HepG2 (cell line): Measurements from ENCODE around the gene CEP68. TPM values are rescaled to one million over a fixed set of nuclear protein-coding genes. Genes with fewer than 3 reads are reported as not detected.

Source experiments
- HNRNPK ChIP-seq: fragments of 200-400 bp; formaldehyde crosslinking; IDR thresholded peaks from 2 replicates; pipeline ENCODE4 v1.6.1; 2018; ENCODE audit warnings: low read length, low read depth, moderate library complexity, mild to moderate bottlenecking; ENCODE audit not compliant: poor library complexity, severe bottlenecking
- NONO ChIP-seq, 2 experiments: fragments of 450-650 bp in 1 of 2; sonication (generic) in 1 of 2; formaldehyde crosslinking in 1 of 2; IDR thresholded peaks in 1 of 2; conservative IDR thresholded peaks in 1 of 2; 2 replicates each; pipeline versions ENCODE4 v1.6.1 to v1.8.0; 2017 to 2022; ENCODE audit warnings: mild to moderate bottlenecking in 1 of 2, missing genetic modification reagents in 1 of 2, moderate library complexity in 1 of 2
- PCBP1 ChIP-seq: fragments of 200-400 bp; formaldehyde crosslinking; IDR thresholded peaks from 2 replicates; pipeline ENCODE4 v1.6.1; 2017; ENCODE audit warnings: mild to moderate bottlenecking, low read depth, low read length, borderline replicate concordance
- RBFOX2 ChIP-seq: fragments of 200-400 bp; formaldehyde crosslinking; IDR thresholded peaks from 2 replicates; pipeline ENCODE4 v1.6.1; 2017; ENCODE audit warnings: low read depth, mild to moderate bottlenecking, low read length
- SMC3 ChIP-seq: IDR thresholded peaks from 2 replicates; pipeline ENCODE4 v1.6.1; 2011; ENCODE audit warnings: low read length, improper control_type of control experiment
- U2AF2 ChIP-seq: fragments of 200-400 bp; formaldehyde crosslinking; IDR thresholded peaks from 2 replicates; pipeline ENCODE4 v1.6.1; 2017; ENCODE audit warnings: low read depth, mild to moderate bottlenecking, low read length
- ZBTB3 ChIP-seq: sonication (generic); formaldehyde crosslinking; IDR thresholded peaks from 2 replicates; pipeline ENCODE4 v1.4.0; 2020; ENCODE audit warnings: low read depth, mild to moderate bottlenecking, moderate library complexity, missing genetic modification reagents, borderline replicate concordance
- ZNF274 ChIP-seq: sonication (generic); formaldehyde crosslinking; IDR thresholded peaks from 2 replicates; pipeline ENCODE4 v1.5.1; 2020; ENCODE audit warnings: mild to moderate bottlenecking, missing genetic modification reagents
- ZNF34 ChIP-seq: sonication (generic); formaldehyde crosslinking; IDR thresholded peaks from 2 replicates; pipeline ENCODE4 v1.4.0; 2020; ENCODE audit warnings: mild to moderate bottlenecking, missing genetic modification reagents, borderline replicate concordance
- ZNF790 ChIP-seq: sonication (generic); formaldehyde crosslinking; IDR thresholded peaks from 2 replicates; pipeline ENCODE4 v1.8.0; 2022; ENCODE audit warnings: missing genetic modification reagents, mild to moderate bottlenecking, borderline replicate concordance
- polyA plus RNA-seq, 8 experiments: library from polyadenylated mRNA; depleted of rRNA in 3 of 8; stranded (reverse) in 7 of 8; unstranded in 1 of 8; fragments of >200 nt; fragmentation: Illumina TruSeq in 4 of 8; extraction: Trizol in 4 of 8; gene quantifications; 2 replicates each; pipeline versions ENCODE4 v1.2.1 to v1.2.3, GENCODE V29; 2011 to 2016; ENCODE audit warnings: low read depth in 4 of 8, missing spikeins in 1 of 8, mixed read lengths in 1 of 8; ENCODE audit not compliant: insufficient read depth in 1 of 8
- total RNA-seq, 5 experiments: library from RNA; depleted of rRNA; stranded (reverse); fragments of >200 nt; fragmentation: Illumina TruSeq; extraction: Trizol; gene quantifications; 2 replicates each; pipeline ENCODE4 v1.2.3, GENCODE V29; 2016; ENCODE audit warnings: low read depth in 1 of 5
- TF ChIP-seq, protein P1 (sequence below): sonication (generic); formaldehyde crosslinking; IDR thresholded peaks from 2 replicates; pipeline ENCODE4 v1.4.0; 2020; ENCODE audit warnings: missing genetic modification reagents
- TF ChIP-seq, protein P2 (sequence below): sonication (generic); formaldehyde crosslinking; IDR thresholded peaks from 2 replicates; pipeline ENCODE4 v1.5.0; 2020; ENCODE audit warnings: mild to moderate bottlenecking, missing genetic modification reagents
- TF ChIP-seq, protein P3 (sequence below): sonication (generic); formaldehyde crosslinking; IDR thresholded peaks from 2 replicates; pipeline ENCODE4 v1.5.0; 2020; ENCODE audit warnings: missing genetic modification reagents
- TF ChIP-seq, protein P4 (sequence below): IDR thresholded peaks from 2 replicates; pipeline ENCODE4 v1.6.1; 2012; ENCODE audit warnings: low read depth, low read length, improper control_type of control experiment
- TF ChIP-seq, protein P5 (sequence below): sonication (generic); IDR thresholded peaks from 2 replicates; pipeline ENCODE4 v1.6.1; 2016; ENCODE audit warnings: low read depth, borderline replicate concordance
- TF ChIP-seq, protein P6 (sequence below): sonication (generic); formaldehyde crosslinking; IDR thresholded peaks from 2 replicates; pipeline ENCODE4 v1.4.0; 2020; ENCODE audit warnings: missing genetic modification reagents, borderline replicate concordance

The CEP68 gene
- total and polyA plus RNA-seq, 2 of the 13 experiments (the other 11 are each of a cell fraction or from before 2014, with no cell fraction given), result 5.7 to 9.3 TPM

DNA sequence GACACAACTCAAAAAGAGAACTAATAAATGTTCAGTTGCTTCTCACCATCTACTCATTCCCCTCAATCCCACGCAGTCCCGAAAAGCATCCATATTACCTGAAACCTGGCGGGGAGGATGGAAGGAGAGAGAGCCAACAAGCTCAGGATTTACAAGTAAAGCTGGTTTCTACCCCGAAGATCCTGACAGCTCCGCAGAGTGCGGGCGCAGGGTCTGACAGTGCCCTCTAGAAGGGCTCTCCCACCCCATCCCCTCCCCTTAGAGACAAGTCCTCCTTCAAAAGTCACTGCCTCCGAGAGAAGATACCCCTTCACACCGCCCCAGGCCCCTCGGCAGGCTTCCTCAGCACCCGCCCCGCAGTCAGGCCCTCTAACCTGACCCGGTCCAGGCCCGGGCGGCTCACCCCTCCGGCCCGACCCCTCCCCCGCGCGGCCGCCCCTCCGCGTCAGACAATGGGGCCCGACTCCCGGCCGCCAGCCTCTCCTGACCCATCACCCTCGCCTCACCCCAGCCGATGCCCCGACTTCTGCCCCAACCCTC lies 73.1 kb downstream of the CEP68 start (continued):
- TF ChIP-seq, protein P1, sequence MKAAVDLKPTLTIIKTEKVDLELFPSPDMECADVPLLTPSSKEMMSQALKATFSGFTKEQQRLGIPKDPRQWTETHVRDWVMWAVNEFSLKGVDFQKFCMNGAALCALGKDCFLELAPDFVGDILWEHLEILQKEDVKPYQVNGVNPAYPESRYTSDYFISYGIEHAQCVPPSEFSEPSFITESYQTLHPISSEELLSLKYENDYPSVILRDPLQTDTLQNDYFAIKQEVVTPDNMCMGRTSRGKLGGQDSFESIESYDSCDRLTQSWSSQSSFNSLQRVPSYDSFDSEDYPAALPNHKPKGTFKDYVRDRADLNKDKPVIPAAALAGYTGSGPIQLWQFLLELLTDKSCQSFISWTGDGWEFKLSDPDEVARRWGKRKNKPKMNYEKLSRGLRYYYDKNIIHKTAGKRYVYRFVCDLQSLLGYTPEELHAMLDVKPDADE (CRISPR knock-in tag), result no peak
- TF ChIP-seq ZNF34 (peak; percentile 78; the same call in 1 of the 2 replicates), NONO (IDR thresholded peaks at IDR 0.05) (no peak), NONO (CRISPR knock-in tag; conservative IDR thresholded peaks at IDR 0.05) (no peak), ZNF274 (CRISPR knock-in tag) (no peak), HNRNPK (no peak), ZNF790 (CRISPR knock-in tag) (0 out of 2 replicates have a peak, but pooled peaks have one; percentile 80), PCBP1 (no peak), U2AF2 (no peak), ZBTB3 (CRISPR knock-in tag) (no peak), SMC3 (no peak), RBFOX2 (no peak)
- TF ChIP-seq, protein P2, sequence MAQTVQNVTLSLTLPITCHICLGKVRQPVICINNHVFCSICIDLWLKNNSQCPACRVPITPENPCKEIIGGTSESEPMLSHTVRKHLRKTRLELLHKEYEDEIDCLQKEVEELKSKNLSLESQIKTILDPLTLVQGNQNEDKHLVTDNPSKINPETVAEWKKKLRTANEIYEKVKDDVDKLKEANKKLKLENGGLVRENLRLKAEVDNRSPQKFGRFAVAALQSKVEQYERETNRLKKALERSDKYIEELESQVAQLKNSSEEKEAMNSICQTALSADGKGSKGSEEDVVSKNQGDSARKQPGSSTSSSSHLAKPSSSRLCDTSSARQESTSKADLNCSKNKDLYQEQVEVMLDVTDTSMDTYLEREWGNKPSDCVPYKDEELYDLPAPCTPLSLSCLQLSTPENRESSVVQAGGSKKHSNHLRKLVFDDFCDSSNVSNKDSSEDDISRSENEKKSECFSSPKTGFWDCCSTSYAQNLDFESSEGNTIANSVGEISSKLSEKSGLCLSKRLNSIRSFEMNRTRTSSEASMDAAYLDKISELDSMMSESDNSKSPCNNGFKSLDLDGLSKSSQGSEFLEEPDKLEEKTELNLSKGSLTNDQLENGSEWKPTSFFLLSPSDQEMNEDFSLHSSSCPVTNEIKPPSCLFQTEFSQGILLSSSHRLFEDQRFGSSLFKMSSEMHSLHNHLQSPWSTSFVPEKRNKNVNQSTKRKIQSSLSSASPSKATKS, result no peak
- TF ChIP-seq, protein P3, sequence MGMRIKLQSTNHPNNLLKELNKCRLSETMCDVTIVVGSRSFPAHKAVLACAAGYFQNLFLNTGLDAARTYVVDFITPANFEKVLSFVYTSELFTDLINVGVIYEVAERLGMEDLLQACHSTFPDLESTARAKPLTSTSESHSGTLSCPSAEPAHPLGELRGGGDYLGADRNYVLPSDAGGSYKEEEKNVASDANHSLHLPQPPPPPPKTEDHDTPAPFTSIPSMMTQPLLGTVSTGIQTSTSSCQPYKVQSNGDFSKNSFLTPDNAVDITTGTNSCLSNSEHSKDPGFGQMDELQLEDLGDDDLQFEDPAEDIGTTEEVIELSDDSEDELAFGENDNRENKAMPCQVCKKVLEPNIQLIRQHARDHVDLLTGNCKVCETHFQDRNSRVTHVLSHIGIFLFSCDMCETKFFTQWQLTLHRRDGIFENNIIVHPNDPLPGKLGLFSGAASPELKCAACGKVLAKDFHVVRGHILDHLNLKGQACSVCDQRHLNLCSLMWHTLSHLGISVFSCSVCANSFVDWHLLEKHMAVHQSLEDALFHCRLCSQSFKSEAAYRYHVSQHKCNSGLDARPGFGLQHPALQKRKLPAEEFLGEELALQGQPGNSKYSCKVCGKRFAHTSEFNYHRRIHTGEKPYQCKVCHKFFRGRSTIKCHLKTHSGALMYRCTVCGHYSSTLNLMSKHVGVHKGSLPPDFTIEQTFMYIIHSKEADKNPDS (CRISPR knock-in tag), result no peak
- TF ChIP-seq, protein P4, sequence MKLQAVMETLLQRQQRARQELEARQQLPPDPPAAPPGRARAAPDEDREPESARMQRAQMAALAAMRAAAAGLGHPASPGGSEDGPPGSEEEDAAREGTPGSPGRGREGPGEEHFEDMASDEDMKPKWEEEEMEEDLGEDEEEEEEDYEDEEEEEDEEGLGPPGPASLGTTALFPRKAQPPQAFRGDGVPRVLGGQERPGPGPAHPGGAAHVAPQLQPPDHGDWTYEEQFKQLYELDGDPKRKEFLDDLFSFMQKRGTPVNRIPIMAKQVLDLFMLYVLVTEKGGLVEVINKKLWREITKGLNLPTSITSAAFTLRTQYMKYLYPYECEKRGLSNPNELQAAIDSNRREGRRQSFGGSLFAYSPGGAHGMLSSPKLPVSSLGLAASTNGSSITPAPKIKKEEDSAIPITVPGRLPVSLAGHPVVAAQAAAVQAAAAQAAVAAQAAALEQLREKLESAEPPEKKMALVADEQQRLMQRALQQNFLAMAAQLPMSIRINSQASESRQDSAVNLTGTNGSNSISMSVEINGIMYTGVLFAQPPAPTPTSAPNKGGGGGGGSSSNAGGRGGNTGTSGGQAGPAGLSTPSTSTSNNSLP, result no peak
- TF ChIP-seq, protein P5, sequence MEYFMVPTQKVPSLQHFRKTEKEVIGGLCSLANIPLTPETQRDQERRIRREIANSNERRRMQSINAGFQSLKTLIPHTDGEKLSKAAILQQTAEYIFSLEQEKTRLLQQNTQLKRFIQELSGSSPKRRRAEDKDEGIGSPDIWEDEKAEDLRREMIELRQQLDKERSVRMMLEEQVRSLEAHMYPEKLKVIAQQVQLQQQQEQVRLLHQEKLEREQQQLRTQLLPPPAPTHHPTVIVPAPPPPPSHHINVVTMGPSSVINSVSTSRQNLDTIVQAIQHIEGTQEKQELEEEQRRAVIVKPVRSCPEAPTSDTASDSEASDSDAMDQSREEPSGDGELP, result no peak
- TF ChIP-seq, protein P6, sequence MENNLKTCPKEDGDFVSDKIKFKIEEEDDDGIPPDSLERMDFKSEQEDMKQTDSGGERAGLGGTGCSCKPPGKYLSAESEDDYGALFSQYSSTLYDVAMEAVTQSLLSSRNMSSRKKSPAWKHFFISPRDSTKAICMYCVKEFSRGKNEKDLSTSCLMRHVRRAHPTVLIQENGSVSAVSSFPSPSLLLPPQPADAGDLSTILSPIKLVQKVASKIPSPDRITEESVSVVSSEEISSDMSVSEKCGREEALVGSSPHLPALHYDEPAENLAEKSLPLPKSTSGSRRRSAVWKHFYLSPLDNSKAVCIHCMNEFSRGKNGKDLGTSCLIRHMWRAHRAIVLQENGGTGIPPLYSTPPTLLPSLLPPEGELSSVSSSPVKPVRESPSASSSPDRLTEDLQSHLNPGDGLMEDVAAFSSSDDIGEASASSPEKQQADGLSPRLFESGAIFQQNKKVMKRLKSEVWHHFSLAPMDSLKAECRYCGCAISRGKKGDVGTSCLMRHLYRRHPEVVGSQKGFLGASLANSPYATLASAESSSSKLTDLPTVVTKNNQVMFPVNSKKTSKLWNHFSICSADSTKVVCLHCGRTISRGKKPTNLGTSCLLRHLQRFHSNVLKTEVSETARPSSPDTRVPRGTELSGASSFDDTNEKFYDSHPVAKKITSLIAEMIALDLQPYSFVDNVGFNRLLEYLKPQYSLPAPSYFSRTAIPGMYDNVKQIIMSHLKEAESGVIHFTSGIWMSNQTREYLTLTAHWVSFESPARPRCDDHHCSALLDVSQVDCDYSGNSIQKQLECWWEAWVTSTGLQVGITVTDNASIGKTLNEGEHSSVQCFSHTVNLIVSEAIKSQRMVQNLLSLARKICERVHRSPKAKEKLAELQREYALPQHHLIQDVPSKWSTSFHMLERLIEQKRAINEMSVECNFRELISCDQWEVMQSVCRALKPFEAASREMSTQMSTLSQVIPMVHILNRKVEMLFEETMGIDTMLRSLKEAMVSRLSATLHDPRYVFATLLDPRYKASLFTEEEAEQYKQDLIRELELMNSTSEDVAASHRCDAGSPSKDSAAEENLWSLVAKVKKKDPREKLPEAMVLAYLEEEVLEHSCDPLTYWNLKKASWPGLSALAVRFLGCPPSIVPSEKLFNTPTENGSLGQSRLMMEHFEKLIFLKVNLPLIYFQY (CRISPR knock-in tag), result no peak
